ENCODE data around the gene SNORC. TPM values are rescaled to one million over a fixed set of nuclear protein-coding genes. Genes with fewer than 3 reads are reported as not detected.

The SNORC gene
- total RNA-seq, 4 donors from 2014 or later: 2.5 to 27.2 (median 14.1) TPM

GRCh38 chr2:232873292-232873908 is 3.3 kb downstream of the SNORC start:
- H3K4me3 ChIP-seq (ENCODE audit: low read depth, poor library complexity, severe bottlenecking): no peak overlapping the region
- peak in 1 of 2 donors; percentile 68 for DNase-seq (ENCODE audit: low spot score in 2 of 2)
- no peak for TF ChIP-seq CTCF (IDR thresholded peaks at IDR 0.05)
- intact Hi-C loops (cut with DNase I; ENCODE audit: low total_unique reads): no loop called here
- 95 to 97% methylated on average over 7 of the region's 14 CpGs for WGBS, 2 donors

GRCh38 chr2:232873909-232874641 is 4.0 kb downstream of the SNORC start:
- no peak overlapping the region for H3K4me3 ChIP-seq (ENCODE audit: low read depth, poor library complexity, severe bottlenecking)
- TF ChIP-seq POLR2A (IDR thresholded peaks at IDR 0.05): no peak
- no peak for TF ChIP-seq CTCF (IDR thresholded peaks at IDR 0.05)
- 82 to 87% methylated on average over 6 of the region's 6 CpGs for WGBS, 2 donors
- no peak for DNase-seq (ENCODE audit: low spot score in 2 of 2)
- intact Hi-C loops (cut with DNase I; ENCODE audit: low total_unique reads): no loop called here

GRCh38 chr2:232874677-232875223 is 4.7 kb downstream of the SNORC start:
- TF ChIP-seq POLR2A (IDR thresholded peaks at IDR 0.05) (no peak), CTCF (IDR thresholded peaks at IDR 0.05) (no peak)
- WGBS, 2 donors: 92 to 95% methylated on average over 15 to 16 of the region's 16 CpGs
- intact Hi-C loops (cut with DNase I; ENCODE audit: low total_unique reads): no loop called here
- no peak overlapping the region for H3K4me3 ChIP-seq (ENCODE audit: low read depth, poor library complexity, severe bottlenecking)
- DNase-seq (ENCODE audit: low spot score in 2 of 2): peak in 1 of 2 donors; percentile 70

GRCh38 chr2:232875256-232876121 is 5.4 kb downstream of the SNORC start:
- WGBS, 2 donors: 38 to 57% methylated on average over 13 to 19 of the region's 37 CpGs
- DNase-seq (ENCODE audit: low spot score in 2 of 2): peak in 1 of 2 donors; percentile 75

More at GRCh38 chr2:232875256-232876121, 5.4 kb downstream of the SNORC start:
- H3K4me3 ChIP-seq (ENCODE audit: low read depth, poor library complexity, severe bottlenecking): no peak overlapping the region
- intact Hi-C loops (cut with DNase I; ENCODE audit: low total_unique reads): no loop called here
- TF ChIP-seq CTCF (IDR thresholded peaks at IDR 0.05): no peak
- no peak for TF ChIP-seq POLR2A (IDR thresholded peaks at IDR 0.05)

Data from lower leg skin (tissue), 4 donors.